Colonic mucosa (tissue), 4 donors: ENCODE results near the gene GPN3. TPM values are rescaled to one million over a fixed set of nuclear protein-coding genes. Genes with fewer than 3 reads are reported as not detected.

ENCODE experiments used
- DNase-seq: peaks from one replicate; pipeline ENCODE4 v3.0.0-alpha.2; 2020
- H3K27ac ChIP-seq: fragments of 200-600 bp; one replicate; pipeline ENCODE4 v1.8.0; 2021
- H3K27me3 ChIP-seq: fragments of 200-600 bp; one replicate; pipeline ENCODE4 v1.8.0; 2021
- H3K36me3 ChIP-seq: fragments of 200-600 bp; one replicate; pipeline ENCODE4 v1.8.0; 2021
- H3K4me1 ChIP-seq: fragments of 200-600 bp; one replicate; pipeline ENCODE4 v1.8.0; 2021; ENCODE audit warnings: mild to moderate bottlenecking
- H3K4me3 ChIP-seq: fragments of 200-600 bp; one replicate; pipeline ENCODE4 v1.8.0; 2021
- H3K9ac ChIP-seq, 2 donors: one replicate each; pipeline ENCODE4 v1.7.0; 2013; ENCODE audit warnings: control low read depth in 2 of 2, low read depth in 2 of 2, low read length in 2 of 2
- H3K9me3 ChIP-seq: fragments of 200-600 bp; one replicate; pipeline ENCODE4 v1.8.0; 2021
- CTCF ChIP-seq: fragments of 200-600 bp; IDR thresholded peaks from one replicate; pipeline ENCODE4 v1.8.0; 2022; ENCODE audit warnings: antibody characterized with exemption, mild to moderate bottlenecking
- intact Hi-C: fragments of 100-400 bp; cut with DNase I; formaldehyde crosslinking; loops from one replicate; pipeline ENCODE4 v1.14.1; 2022
- total RNA-seq, 2 donors: library from RNA; stranded (reverse); fragmentation: NEBNext Ultra II Directional in 1 of 2; extraction: Animal tissue kit (Norgen Biotek cat#: 25700) in 1 of 2; gene quantifications; one replicate each; pipeline ENCODE4 v1.2.1, GENCODE V29; 2021
- donor health status: healthy.
- donor health status: DM: no; HTN: no; CAD: no.
- donor health status: DM: no; HTN: no; CAD: no.

GPN3 gene
- total RNA-seq, 2 donors from 2014 or later: 10.9 to 21.8 TPM

- H3K9ac ChIP-seq: no peak overlapping the region
- no peak for DNase-seq
- H3K4me1 ChIP-seq: no peaks in the 10 kb centered on the region
- no peaks in the 10 kb centered on the region for H3K27me3 ChIP-seq
- TF ChIP-seq CTCF: no peak
- intact Hi-C loops: no loop called here
- H3K9me3 ChIP-seq: no peaks in the 10 kb centered on the region
- H3K36me3 ChIP-seq: no peaks in the 10 kb centered on the region
- H3K4me3 ChIP-seq: no peak overlapping the region
- H3K27ac ChIP-seq: no peak overlapping the region
Observed at GRCh38 chr12:110458756-110459155, 9.3 kb downstream of the GPN3 start.

DNA sequence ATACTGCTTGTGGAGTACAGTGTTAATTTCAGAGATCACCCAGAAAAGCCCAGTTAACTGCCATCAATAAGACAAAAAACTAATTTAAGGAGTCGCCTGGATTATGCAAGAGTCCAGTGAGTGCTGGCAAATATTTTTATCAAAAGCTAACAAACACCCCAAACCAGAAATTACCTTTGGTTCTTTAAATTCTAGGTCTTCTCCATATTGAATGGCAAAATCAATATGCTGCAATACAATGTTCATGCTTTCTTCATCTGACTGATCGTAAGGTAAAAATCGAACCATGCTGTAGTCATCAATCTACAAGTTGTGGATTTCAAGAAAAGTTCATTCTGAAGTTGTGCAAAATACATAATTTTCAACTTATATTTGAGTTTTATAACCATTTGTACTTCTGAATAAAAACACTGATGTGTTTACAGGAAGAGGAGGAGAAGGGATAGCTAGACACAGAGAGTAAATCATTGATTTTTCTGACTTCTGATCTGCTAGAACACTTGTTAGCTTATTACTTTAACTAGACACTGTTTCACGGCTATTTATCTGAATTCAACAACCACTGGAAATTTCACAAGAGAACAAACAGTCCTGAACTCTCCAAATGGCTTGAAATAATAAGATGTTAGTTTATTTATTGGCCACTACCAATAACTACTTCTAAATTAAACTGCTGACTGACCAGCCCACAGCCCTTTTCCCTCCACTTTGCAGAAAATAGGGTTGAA, 14.3 kb downstream of the GPN3 start:
- Histone ChIP-seq H3K4me3 (no peak overlapping the region), H3K36me3 (no peaks in the 10 kb centered on the region), H3K4me1 (peaks cover 3% of the 10 kb centered on the region), H3K27me3 (no peaks in the 10 kb centered on the region), H3K9ac (no peak overlapping the region), H3K9me3 (no peaks in the 10 kb centered on the region), H3K27ac (no peak overlapping the region)
- intact Hi-C loops: loop anchor here (5.0 kb wide), 1 partner anchor 149 kb away; no protein-coding TSS in a partner anchor
- no peak for DNase-seq
- TF ChIP-seq CTCF: no peak

- no peaks in the 10 kb centered on the region for H3K9me3 ChIP-seq
Observed at GRCh38 chr12:110451263-110451662, 16.8 kb downstream of the GPN3 start.

GRCh38 chr12:110449799-110450497, 18.1 kb downstream of the GPN3 start, which contains the start of gene ARPC3:
Gene ARPC3 (minus strand): TSS chr12:110450337. CDS start chr12:110450260, 77 bp downstream.
- H3K9ac ChIP-seq: peak within 1 kb of the TSS; percentile 96 to 97
- peak; percentile 97 for DNase-seq
- H3K36me3 ChIP-seq: peaks cover 5% of the 10 kb centered on the region
- no peaks in the 10 kb centered on the region for H3K27me3 ChIP-seq
- peaks cover 3% of the 10 kb centered on the region for H3K4me1 ChIP-seq
- intact Hi-C loops: loop anchor here (5.0 kb wide), 1 partner anchor 152 kb away; no protein-coding TSS in a partner anchor
- TF ChIP-seq CTCF: peak; percentile 72
- no peaks in the 10 kb centered on the region for H3K9me3 ChIP-seq
- peak within 1 kb of the TSS; percentile 89 for H3K27ac ChIP-seq
- H3K4me3 ChIP-seq: peak within 1 kb of the TSS; percentile 68

More at GRCh38 chr12:110451263-110451662, 16.8 kb downstream of the GPN3 start:
- Histone ChIP-seq H3K4me3 (no peak overlapping the region), H3K36me3 (no peaks in the 10 kb centered on the region), H3K27ac (no peak overlapping the region), H3K4me1 (peaks cover 3% of the 10 kb centered on the region), H3K9ac (no peak overlapping the region), H3K27me3 (no peaks in the 10 kb centered on the region)
- DNase-seq: no peak
- intact Hi-C loops: loop anchor here (5.0 kb wide), 1 partner anchor 151 kb away; no protein-coding TSS in a partner anchor
- TF ChIP-seq CTCF: no peak

DNA sequence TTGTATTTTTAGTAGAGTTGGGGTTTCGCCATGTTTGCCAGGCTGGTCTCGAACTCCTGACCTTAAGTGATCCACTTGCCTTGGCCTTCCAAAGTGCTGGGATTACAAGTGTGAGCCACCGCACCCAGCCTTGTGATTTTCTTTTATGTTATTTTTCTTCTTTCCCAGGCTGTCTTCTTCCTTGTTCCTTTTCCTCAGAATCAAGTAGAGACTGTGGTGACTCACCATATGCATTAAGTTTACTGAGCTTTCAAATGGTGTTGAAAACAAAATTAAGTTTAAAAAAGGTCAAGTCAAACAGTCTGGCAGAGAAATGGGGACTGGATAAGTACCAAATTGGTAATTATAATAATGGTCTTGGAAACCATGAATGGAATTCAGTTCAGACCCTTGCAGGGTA, 23.6 kb downstream of the GPN3 start:
- Histone ChIP-seq H3K9ac (no peak overlapping the region), H3K9me3 (no peaks in the 10 kb centered on the region), H3K27me3 (no peaks in the 10 kb centered on the region), H3K4me1 (peaks cover 3% of the 10 kb centered on the region), H3K27ac (no peak overlapping the region), H3K4me3 (no peak overlapping the region), H3K36me3 (peaks cover 12% of the 10 kb centered on the region)
- intact Hi-C loops: no loop called here
- DNase-seq: no peak
- TF ChIP-seq CTCF: no peak
